Fibroblast of pulmonary artery (primary cell): ENCODE data around the gene LCK.

Experiments
- DNase-seq: peaks from one replicate; pipeline ENCODE4 v3.0.0-alpha.2; 2010; ENCODE audit warnings: low read depth
- H3K4me3 ChIP-seq: replicated peaks from 2 replicates; pipeline ENCODE4 v1.5.1; 2011; ENCODE audit warnings: low read depth, mild to moderate bottlenecking, control low read depth, low read length, moderate library complexity
- CTCF ChIP-seq: IDR thresholded peaks from 2 replicates; pipeline ENCODE4 v1.5.1; 2011; ENCODE audit warnings: mild to moderate bottlenecking, control low read depth, low read length, inconsistent platforms; ENCODE audit errors: missing control alignments

The LCK gene

DNA sequence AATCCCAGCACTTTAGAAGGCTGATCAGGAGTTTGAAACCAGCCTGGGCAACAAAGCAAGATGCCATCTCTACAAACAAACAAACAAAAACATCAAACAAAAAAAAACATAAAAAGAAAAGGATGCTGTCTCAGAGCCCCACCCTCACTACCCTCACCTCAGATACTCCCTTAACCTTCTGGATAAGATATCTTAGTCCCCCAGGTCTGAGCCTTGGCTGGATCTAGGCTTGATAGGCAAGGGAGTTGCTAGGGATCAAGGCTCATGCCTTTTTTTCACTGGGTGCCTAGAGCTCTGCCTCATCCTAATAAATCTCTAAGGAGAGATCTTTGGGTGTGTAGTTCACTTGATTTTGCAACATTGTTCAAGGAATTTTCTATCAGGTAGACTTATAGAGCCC is 48.3 kb downstream of the LCK start:
- H3K4me3 ChIP-seq: no peak overlapping the region
- no peak for DNase-seq
- TF ChIP-seq CTCF: no peak

DNA sequence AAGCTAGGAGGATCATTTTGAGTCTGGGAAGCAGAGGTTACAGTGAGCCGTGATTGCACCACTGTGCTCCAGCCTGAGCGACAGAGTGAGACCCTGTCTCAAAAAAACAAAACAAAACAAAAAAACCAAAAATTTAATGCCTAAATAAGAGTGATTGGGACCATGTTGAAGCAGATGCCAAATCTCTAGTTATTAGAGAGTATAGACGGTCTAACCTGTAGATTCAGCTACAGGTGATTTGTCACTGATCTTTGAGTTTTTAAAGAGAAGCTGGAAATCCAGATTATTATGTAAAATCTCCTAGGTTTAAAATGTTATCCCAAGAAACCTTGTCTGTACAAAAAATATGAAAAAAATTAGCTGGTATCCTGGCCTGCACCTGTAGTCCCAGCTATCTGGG is 52.3 kb downstream of the LCK start:
- no peak for DNase-seq
- no peak for TF ChIP-seq CTCF
- no peak overlapping the region for H3K4me3 ChIP-seq

DNA sequence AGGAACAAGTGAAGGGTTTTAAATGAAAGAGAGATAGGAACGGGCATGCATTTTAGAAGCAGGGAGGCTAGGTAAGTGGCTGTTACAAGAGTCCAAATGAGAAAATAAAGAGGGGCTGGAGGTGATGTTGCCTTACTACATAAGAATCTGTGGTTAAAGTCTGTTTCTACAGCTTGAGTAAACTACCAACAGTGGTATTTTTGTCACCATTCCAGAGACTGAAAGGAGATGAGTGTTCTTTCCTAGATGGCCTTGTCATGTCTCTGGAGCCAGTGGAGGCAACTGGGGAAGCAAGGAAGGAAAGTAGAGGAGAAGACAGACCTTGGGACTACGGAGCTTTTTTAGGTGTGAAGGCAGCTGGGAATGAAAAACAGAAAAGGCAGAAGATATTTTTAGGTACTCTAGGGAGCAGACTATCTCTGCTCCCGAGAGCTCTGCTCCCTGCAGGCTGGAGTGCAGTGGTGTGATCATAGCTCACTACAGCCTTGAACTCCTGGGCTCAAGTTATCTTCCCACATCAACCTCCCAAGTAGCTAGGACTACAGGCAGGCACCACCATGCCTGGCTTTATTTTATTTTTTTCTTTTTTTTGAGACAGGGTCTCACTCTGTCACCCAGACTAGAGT is 53.0 kb downstream of the LCK start:
- TF ChIP-seq CTCF: no peak
- H3K4me3 ChIP-seq: no peak overlapping the region
- DNase-seq: no peak

DNA sequence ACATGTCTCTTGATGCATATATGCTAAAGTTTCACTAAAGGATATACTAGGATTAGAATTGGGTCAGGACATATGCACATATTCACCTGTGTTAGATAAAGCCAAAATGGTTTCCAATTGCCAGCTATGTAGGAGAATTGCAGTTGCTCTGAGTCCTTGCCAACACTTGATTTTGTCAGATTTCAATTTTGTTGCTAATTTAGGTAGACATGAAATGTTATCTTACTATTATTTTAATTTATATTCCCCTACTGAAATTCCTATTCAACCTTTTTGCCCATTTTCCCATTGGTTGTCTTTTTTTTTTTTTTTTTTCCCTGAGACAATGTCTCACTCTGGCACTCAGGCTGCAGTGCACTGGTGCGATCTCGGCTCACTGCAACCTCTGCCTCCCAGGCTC is 54.2 kb downstream of the LCK start:
- no peak overlapping the region for H3K4me3 ChIP-seq
- no peak for TF ChIP-seq CTCF
- no peak for DNase-seq

GRCh38 chr1:32307324-32307723 is 56.3 kb downstream of the LCK start:
- no peak for TF ChIP-seq CTCF
- H3K4me3 ChIP-seq: no peak overlapping the region
- peak; percentile 46 for DNase-seq

DNA sequence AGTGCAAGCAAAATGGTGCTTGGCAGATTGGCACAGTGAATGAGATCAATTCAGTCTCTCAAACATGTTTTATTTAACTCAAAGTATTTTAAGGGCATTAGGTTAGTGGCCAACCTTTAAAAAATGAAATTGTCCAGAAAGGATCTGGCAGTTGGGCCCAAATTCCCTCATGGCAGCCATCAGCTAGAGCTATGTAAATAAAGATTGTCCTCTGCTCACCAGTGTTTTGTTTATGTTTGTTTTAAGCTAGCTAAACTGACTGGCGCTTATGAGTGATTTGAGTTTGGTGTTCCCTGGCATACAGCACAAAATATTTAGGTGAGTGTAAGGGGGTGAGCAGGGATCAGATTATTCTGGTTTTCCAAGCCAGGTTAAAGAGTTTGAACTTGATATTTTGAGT is 58.9 kb downstream of the LCK start:
- no peak for DNase-seq
- no peak overlapping the region for H3K4me3 ChIP-seq
- TF ChIP-seq CTCF: no peak

DNA sequence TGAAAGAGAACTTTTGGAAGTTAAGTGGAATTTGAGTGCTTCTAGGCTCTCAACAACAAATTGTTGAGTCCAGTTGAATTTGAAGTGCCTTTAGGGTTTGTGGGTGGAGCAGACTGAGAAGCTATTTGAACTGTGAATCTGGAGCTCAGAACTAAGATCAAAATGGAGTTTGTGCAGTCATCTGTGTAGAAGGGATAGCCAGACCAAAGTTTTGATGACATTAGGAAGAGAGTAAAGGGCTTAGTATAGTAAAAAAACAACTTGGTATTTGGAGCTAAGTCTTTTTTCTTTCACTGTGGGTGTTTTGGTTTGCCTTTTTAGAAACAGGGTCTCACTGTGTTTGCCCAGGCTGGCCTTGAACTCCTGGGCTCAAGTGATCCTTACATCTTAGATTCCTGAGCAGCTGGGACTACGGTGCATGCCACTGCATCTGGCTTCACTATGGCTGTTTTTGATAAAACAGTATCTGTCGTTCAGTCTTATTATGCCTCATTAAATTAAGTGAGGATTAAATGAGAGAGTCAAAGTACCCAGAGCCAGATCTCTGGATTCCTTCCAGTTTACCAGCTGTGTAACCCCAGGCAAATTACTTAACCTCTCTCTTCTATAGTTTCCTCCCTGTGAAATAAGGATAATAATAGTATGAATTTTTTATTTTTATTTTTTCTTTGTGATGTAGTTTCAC is 60.8 kb downstream of the LCK start:
- DNase-seq: no peak
- no peak for TF ChIP-seq CTCF
- H3K4me3 ChIP-seq: no peak overlapping the region
